GM21515 (cell line): ENCODE results near the gene ACVRL1.

ENCODE experiments used
- ATAC-seq: cut with Tn5 transposase; IDR thresholded peaks from one replicate; pipeline ENCODE4 v1.9.1; 2021; ENCODE audit not compliant: unreplicated experiment

ACVRL1 gene

DNA sequence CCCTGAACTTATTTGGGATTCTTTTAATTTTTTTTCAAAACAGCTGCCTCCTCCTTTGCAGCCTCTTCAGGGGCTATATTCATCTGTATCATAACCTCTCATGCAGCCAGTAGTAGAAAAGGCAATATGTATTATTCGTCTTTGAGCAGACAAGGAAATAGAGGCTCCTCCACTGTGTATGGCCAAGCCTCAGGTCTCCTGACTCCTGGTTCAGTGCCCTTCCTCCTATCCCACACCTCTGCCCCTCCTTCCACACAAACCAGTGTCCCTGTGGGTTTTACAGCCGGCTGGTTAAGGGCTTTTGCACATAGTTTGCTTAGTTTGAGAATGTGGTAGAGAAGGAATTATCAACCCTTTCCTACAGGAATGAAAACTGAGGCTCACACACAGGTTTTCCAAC lies 8.8 kb upstream of the ACVRL1 start:
- ATAC-seq = no peak

DNA sequence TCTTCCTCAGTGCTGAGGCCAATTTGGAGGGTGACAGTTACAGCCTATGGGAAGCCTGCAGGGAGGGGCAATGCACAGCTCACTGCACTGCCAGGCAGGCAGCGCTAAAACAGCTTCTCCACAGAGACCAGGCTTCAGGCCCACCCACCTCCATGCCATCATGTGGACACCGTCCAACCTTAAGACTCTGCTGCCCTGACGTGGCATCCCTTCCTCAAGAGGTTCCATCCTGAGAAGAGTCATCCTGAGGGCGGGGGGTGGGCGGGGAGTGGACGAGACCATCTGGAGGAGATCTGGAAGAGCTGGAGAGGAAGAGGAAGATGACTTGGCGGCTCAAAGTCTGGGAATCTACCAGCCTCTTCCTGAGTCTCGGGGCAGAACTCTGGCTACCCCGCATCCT lies 8.4 kb upstream of the ACVRL1 start:
- ATAC-seq = no peak

DNA sequence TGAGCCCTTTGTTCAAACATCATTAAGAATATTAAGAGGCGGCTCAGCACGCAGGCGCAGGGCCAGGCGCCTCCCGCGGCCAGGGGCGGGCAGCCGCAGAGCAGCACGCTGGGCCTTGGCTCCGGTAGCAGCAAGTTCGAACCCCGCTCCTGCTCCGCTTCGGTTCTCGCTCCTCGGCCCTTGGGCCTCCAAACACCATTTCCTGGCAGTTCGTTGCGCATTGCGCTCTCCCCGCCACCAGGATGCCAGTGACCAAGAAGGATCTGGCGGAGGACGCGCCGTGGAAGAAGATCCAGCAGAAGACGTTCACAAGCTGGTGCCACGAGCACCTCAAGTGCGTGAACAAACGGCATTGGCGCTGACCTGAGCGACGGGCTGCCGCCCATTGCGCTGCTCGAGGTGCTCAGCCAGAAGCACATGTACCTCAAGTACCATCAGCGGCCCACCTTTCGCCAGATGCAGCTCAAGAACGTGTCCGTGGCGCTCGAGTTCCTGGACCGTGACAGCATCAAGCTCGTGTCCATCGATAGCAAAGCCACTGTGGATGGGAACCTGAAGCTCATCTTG lies 6.9 kb upstream of the ACVRL1 start:
- no peak for ATAC-seq

DNA sequence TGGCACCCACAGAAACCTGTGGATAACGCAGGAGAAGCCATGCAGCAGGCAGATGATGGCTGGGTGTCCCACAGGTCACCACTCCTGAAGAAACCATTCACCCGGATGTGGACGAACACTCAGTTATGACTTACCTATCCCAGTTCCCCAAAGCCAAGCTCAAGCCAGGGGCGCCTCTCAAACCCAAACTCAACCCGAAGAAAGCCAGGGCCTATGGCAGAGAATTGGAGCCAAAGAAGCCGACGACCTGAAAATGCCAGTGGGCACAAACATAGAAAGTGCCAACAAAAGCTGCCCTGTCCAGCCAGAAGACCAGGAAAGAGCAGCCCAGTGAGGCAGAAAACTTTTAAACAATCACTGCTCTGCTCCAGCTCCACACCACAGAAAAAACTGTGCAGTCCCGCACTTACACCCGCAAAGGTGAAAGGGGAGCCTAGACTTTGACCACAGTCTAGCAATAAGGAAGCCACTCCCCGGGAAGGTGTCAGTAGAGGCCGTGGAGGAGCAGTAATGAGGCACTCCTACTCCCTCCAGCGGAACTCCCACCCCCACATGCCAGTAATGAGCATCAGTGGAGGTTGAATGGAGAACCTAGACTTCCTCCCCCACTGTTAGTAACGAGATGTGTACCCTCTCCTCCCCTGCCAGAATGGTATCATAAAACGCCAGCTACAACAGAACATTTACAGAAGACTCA lies 6.0 kb upstream of the ACVRL1 start:
- no peak for ATAC-seq

DNA sequence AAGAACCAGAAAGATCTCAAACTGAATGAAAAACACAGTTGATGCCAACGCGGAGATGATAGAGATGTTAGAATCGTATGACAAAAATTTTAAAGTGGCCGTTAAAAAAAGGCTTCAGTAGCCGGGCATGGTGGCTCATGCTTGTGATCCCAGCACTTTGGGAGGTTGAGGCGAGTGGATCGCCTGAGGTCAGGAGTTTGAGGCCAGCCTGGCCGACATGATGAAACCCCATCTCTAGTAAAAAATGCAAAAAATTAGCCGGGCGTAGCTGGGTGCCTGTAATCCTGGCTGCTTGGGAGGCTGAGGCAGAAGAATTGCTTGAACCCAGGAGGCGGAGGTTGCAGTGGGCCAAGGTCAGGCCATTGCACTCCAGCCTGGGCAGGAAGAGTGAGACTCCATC lies 5.4 kb upstream of the ACVRL1 start:
- ATAC-seq = no peak

DNA sequence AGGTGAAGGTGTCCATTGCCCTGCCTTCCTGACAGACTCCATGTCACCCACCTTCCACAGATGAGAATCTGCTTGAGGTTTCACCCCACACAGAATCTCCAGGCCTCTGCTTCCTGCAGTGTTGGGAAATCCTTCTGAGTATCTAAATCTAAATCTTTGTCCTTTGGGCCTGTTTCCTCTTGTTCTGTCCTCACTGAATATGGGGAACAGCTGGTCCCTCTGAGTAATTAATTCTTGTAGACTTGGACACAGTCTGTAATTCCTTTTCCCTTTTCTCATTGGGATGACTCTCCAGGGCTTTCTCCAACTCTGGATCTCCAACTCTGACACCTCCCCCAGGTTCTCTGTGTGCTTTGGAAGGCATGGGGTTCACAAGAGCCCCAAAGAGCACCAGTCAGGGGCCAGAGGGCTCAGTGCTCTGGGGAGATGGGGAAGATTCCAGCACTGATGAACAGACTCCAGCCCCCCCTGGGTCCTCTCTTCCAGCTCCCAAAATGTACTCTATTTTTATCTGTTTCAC lies 2.3 kb upstream of the ACVRL1 start:
- ATAC-seq = no peak

DNA sequence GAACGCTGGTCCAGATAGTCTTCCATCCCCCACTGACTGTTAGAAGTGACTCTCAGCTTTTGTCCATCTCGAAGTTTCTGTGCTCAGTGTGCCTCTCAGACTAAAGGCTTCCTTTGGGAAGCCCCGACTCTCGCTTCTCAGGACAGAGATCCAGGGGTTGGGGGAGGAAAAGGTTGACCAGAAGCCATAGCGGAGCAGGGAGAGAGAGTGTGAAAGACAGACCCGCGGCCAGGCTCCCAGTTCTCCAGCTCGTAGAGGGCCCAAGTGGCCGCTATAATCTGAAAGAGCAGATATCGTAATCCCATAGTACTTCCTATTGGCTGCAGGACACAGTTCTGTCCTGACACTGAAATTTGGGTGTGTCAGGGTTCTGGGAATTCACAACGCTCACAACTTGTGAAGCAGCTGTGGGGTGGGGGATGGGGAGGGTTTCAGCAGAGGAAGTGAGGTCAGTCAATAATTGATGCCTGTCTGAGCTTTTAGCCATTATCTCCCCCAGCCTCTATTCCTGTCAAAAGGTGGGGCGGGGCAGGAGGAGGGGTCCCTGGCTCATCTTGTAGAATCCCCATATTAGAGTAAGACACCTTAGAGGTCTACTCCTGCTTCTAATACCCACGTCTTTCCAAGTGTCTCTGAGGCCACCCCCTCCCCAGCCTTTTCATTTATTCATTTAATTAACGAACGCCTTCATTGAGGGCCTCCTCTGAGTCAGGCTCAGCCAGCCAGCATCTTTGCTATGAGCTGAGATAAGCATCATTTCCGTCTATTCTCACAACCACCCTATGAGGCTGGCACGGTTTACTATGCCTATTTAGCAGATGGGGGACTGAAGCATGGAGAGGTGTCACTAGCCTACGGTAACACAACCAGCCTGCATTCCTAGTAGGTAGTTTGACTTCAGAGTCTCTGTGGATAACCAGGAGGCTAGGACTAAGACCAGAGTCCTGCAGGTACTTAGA lies 1.6 kb upstream of the ACVRL1 start:
- no peak for ATAC-seq

DNA sequence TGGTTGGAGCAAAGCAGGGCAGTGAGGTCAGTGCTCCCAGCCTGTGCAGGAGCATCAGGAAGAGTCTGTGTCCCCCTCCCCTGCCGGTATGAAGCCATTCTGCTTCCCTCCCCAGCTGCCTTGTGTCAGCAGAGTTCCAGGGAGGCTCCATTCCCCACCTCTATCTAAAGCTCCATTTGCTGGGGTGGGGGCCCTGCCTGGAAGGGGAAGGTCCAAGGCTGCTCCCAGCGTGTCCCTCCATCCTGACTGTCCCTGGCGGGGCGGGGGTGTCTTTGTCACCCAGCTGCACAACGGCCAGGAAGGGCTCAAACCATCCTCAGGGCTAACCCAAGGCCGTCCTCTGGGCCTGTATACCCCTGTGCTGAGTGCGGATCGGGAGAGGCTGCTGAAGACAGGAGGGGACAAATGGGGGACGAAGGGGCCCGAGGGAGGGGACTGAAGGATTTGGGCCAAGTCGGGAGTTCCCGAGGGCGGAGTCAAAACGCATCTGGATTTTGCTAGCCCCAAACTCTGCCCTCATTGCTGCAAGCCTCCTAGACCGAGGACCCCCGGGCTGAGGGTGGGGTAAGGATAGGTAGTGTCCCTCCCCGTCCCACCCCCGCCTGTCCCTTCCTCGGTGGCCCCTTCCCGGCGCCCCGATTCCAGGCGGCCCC lies 748 bp upstream of the ACVRL1 start:
- no peak for ATAC-seq

DNA sequence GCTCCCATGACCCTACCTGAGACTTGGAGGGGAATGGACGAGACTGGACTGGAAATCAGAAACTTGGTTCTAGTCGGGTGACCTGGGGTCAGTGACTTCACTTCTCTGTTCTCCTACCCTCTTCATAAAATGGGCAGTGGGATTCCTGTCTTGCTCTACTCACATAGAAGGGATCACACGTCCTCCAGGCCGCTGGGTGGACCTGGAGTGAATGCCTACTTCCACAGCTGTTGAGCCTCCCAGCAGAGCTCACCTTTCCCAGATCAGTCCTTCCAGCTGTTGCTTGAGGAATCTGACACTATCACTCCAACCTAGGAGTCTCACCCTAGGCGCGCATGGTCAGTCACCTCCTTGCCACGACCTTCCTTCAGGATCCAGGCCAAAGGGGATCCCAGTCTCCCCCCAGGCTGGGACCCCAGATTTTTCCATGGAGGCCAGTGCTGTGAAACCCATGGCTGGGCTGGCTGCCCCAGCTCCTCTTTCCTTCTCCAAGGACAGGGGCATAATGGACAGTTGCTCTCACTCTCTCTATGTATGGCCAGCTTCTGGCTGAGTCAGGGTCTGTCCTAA lies 637 bp downstream of the ACVRL1 start:
- ATAC-seq = no peak

DNA sequence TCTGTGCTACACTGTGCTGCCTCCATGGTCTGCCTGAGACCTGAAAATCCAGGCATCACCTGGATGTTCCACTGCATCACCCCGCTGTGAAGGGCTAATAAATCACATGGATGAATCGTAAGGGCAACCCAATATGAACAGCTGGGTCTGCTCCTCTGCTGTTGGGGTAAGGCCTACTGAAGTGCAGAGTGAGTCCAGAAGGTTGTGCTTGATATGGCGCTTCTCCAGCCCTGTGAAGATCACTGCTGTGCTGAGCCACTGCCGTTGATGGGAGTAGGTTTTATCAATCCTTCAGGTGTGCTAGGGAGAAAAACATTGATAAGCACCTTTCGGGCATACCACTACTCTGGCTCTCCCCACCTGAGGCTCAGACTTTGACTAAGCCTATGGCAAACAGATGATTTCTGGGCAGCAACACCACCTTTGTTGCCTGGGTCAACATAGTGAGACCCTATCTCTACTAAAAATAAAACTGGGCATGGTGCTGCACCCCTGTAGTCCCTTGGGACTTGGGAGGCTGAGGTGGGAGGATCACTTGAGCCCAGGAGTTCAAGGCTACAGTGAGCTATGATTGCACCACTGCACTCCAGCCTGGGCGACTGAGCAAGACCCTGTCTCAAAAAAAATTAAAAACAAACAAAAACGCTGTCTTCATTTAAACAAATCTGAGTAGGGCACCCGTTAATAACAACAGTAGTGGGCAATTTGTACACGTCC lies 1.7 kb downstream of the ACVRL1 start:
- ATAC-seq = no peak

DNA sequence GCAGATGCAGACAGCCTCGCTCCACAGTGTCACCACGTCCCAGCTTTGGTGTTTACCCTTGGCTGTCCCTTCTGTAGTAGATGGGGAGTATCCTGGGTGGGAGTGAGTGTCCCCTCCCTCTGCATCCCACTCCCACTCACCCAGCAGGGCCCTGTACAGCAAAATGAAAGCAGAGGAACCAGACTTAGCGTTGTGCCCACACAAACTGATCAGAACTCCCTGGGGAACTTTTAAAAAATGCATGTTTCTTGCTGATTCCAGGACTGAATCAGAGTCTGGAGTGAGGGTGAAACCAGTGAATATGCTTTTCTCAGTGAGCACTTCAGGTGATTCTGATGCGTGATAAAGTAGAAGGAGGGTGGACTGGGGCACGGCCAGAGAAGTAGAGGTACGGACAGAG lies 2.9 kb downstream of the ACVRL1 start:
- no peak for ATAC-seq

DNA sequence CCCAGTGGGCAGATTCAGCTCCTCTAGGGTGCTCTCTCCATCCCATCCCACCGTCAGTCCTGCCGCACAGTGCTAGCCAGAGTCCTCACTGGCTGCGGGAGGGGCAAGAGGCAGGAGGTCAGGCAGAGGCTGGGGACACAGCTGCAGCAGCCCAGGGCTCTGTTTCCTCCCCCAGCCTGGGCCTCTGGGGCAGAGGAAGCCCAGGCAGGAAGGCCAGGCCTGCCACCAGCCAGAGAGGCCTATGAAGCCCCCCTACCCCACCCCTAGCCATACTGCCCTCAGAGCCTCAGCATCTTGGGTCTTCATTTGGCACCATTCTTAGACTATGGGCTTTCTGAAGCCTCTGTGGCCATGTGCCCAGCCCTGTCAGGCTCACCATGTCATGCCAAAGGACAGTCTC lies 3.4 kb downstream of the ACVRL1 start:
- no peak for ATAC-seq

DNA sequence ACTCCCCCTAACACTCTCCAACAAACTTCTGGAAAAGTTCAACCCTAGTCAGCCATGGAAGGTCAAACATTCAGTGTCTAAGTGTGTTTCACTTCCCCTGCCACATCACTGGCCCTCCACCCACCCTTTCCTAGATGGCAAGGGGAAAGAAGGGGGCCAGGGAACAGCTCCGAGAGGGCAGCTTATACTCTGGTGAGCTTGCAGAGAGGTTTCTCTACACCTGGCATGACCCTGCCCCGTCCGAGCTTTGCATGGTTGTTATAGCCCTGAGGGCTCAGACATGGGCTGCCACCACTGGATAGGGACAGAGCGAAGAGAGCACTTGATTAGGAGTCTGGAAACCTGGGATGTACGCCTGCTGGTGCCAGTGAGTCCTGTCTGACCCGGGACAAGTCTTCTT lies 4.0 kb downstream of the ACVRL1 start:
- ATAC-seq = no peak

DNA sequence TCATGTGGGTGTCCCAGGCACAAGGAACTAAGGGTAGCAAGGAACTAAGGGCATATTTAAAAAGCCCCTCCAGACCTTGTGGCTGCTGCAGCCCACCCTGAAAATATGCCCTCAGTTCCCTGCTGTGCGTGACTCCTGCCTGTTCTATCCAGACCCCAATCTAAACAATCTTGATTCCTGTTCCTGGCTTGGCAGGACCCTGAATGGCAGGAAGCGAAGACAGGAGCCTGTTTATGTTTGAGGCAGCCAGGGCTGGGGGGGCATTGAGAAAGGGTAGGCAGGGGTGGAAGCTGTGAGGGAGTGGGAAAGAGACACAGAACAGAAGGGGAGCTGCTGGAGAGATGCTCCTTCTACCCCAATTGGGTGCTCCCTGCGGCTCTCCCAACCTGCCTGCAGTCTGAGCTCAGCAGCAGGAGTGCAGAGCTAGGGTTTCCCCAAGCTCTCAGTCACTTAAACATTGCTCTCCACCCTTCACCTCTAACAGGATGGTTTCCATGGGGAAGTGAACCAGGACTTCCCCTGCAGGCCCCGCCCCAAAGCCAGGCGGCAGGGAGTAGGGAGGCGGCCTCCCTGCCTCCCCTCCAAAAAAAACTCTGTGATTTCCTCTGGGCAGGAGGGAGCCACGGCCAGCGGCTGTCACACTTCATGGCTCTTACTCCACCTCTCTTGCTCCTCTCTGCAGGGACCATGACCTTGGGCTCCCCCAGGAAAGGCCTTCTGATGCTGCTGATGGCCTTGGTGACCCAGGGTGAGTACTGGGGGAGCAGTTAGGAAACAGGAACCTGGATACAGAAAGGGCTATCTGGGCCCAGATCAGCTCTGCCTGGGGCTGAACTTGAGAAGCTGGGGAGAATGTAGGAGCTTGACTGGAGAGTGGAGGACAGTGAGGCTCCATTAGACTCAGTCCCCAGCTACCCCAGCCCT lies 4.7 kb downstream of the ACVRL1 start:
- no peak for ATAC-seq

DNA sequence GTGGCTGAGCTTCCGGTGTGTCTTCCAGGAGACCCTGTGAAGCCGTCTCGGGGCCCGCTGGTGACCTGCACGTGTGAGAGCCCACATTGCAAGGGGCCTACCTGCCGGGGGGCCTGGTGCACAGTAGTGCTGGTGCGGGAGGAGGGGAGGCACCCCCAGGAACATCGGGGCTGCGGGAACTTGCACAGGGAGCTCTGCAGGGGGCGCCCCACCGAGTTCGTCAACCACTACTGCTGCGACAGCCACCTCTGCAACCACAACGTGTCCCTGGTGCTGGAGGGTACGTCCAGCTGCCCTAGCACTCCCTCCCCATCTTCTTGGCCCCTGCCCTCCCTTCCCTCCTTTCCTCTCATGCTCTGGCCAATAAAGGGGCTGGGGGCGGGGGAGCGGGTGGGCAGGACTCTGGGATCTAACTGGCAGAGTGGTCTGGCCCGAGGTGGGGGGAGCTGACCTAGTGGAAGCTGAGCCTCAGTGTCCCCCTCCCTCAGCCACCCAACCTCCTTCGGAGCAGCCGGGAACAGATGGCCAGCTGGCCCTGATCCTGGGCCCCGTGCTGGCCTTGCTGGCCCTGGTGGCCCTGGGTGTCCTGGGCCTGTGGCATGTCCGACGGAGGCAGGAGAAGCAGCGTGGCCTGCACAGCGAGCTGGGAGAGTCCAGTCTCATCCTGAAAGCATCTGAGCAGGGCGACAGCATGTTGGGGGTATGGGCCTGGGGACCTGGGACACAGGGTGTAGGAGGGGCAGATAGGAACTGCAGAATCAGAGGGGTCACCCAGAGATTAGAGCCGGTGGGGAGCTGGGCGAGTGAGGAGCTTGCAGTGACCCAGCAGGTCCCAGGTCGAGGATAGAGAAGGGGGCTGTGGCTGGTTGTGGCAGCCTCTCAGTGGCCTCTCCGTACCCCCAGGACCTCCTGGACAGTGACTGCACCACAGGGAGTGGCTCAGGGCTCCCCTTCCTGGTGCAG lies 6.0 kb downstream of the ACVRL1 start:
- ATAC-seq = no peak

DNA sequence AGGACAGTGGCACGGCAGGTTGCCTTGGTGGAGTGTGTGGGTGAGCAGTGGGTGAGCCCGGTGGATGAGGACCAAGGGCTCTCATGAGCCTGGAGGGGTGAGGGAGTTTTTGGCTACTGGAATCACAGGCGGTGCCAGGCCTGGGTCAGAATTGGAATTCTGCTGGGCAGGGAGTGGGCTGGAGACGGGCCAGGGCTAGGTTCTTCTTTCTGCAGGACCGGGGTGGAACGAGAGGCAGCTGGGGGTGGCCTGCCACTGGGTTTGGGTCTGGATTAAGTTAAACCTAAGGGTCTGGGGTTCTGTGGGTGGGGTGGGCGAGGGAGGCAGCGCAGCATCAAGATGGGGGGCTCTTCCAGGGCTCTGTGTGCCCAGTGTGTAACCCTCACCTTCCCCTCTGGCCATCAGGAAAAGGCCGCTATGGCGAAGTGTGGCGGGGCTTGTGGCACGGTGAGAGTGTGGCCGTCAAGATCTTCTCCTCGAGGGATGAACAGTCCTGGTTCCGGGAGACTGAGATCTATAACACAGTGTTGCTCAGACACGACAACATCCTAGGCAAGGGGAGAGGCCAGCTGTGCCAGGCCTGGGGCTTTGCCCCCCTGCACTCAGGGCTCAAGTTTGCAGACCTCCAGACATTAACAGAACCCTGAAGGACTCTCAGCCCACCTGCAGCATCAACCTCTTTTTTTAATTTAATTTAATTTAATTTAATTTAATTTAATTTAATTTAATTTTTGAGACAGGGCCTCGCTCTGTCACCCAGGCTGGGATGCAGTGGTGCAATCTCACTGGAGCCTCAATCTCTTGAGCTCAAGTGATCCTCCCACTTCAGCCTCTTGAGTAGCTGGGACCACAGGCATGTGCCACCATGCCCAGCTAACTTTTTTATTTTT lies 7.0 kb downstream of the ACVRL1 start:
- ATAC-seq = no peak

DNA sequence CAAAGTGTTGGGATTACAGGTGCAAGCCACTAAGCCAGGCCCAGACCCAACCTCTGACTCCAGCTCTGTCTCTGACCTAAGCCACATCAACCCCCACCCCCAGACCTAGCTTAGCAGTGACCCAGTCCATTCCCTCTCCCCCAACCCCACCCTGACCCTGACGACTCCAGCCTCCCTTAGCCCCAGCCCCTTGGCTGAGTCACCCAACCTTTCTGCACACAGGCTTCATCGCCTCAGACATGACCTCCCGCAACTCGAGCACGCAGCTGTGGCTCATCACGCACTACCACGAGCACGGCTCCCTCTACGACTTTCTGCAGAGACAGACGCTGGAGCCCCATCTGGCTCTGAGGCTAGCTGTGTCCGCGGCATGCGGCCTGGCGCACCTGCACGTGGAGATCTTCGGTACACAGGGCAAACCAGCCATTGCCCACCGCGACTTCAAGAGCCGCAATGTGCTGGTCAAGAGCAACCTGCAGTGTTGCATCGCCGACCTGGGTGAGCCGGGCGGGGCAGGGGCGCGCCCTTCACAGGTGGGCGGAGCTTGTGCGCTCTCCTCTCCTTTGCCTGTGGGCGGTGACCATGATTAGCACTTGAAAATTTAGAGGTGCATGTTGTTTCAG lies 7.8 kb downstream of the ACVRL1 start:
- no peak for ATAC-seq
